HepG2 (cell line): Measurements from ENCODE around the gene SLC22A5.

Experiments used
- EHMT2 ChIP-seq: fragments of 200-600 bp; sonication (generic); IDR thresholded peaks from 2 replicates; pipeline ENCODE4 v1.7.0; 2017; ENCODE audit warnings: antibody characterized with exemption, low read depth, low read length, borderline replicate concordance
- MEF2D ChIP-seq: sonication (generic); formaldehyde crosslinking; IDR thresholded peaks from 2 replicates; pipeline ENCODE4 v1.5.1; 2020; ENCODE audit warnings: mild to moderate bottlenecking, missing genetic modification reagents
- RXRB ChIP-seq: IDR thresholded peaks from 2 replicates; pipeline ENCODE4 v1.6.1; 2016; ENCODE audit warnings: borderline replicate concordance, missing genetic modification reagents, missing compliant biosample characterization
- ZBTB20 ChIP-seq: sonication (generic); formaldehyde crosslinking; IDR thresholded peaks from 2 replicates; pipeline ENCODE4 v1.8.1; 2023; ENCODE audit warnings: missing genetic modification reagents, low read depth, mild to moderate bottlenecking, borderline replicate concordance
- ZNF607 ChIP-seq: sonication (generic); formaldehyde crosslinking; IDR thresholded peaks from 2 replicates; pipeline ENCODE4 v1.5.1; 2020; ENCODE audit warnings: missing genetic modification reagents, mild to moderate bottlenecking, borderline replicate concordance
- ZNF883 ChIP-seq: sonication (generic); formaldehyde crosslinking; IDR thresholded peaks from 2 replicates; pipeline ENCODE4 v1.5.1; 2020; ENCODE audit warnings: mild to moderate bottlenecking, missing genetic modification reagents; ENCODE audit errors: not compliant biosample characterization
- TF ChIP-seq, protein P1 (sequence below): sonication (generic); formaldehyde crosslinking; IDR thresholded peaks from 2 replicates; pipeline ENCODE4 v1.4.0; 2020; ENCODE audit warnings: mild to moderate bottlenecking, missing genetic modification reagents
- TF ChIP-seq, protein P2 (sequence below): sonication (generic); formaldehyde crosslinking; IDR thresholded peaks from 2 replicates; pipeline ENCODE4 v1.5.0; 2020; ENCODE audit warnings: mild to moderate bottlenecking, missing genetic modification reagents, moderate library complexity
- TF ChIP-seq, protein P3 (sequence below): sonication (generic); formaldehyde crosslinking; conservative IDR thresholded peaks from 2 replicates; pipeline ENCODE4 v1.4.0; 2020; ENCODE audit warnings: missing genetic modification reagents
- TF ChIP-seq, protein P4 (sequence below): fragments of 450-650 bp; IDR thresholded peaks from 2 replicates; pipeline ENCODE4 v1.6.1; 2016
- TF ChIP-seq, protein P5 (sequence below): sonication (generic); formaldehyde crosslinking; IDR thresholded peaks from 2 replicates; pipeline ENCODE4 v1.4.0; 2020; ENCODE audit warnings: low read depth, missing genetic modification reagents

DNA sequence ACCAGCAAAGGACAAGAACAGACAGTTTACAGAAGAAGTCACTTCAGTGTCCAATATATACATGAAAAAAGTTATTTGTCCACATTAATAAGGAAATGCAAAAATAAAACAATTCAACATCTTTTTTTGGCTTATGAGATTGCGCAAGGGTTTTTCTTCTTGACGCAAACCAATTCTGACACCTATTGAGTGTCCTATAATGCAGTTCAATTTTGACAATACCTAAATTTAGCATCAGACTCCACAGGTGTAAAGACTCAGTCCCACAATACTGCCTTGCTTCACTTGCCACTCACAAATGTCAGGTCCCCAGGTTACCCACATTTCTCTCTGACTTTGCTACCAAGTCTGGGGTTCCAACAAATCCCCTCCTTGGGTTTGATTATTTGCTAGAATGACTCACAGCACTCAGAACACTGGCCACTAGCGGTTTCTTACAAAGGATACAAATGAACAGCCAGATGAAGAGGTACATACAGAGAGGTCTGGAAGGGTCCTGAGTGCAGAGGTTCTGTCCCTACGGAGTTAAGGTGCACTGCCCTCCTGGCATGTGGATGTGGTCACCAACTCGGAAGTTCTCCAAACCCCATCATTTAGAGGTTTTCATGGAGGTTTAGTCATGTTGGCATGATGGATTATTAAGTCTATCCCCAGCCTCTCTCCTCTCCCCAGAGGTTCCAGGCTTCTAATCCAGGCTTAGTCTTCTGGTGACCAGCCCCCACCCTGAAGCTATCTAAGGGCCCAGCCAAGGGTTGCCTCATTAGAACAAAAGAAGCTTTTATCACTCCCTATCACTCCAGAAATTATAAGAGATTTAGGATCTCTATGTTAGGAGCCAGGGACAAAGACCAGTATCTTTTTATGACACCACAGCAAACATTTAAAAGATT lies 27.0 kb upstream of the SLC22A5 start:
- TF ChIP-seq, protein P1, sequence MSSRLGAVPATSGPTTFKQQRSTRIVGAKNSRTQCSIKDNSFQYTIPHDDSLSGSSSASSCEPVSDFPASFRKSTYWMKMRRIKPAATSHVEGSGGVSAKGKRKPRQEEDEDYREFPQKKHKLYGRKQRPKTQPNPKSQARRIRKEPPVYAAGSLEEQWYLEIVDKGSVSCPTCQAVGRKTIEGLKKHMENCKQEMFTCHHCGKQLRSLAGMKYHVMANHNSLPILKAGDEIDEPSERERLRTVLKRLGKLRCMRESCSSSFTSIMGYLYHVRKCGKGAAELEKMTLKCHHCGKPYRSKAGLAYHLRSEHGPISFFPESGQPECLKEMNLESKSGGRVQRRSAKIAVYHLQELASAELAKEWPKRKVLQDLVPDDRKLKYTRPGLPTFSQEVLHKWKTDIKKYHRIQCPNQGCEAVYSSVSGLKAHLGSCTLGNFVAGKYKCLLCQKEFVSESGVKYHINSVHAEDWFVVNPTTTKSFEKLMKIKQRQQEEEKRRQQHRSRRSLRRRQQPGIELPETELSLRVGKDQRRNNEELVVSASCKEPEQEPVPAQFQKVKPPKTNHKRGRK: no peak
- TF ChIP-seq ZBTB20 (CRISPR knock-in tag) (no peak), MEF2D (no peak), EHMT2 (no peak), RXRB (CRISPR knock-in tag) (no peak), ZNF883 (CRISPR knock-in tag) (no peak), ZNF607 (CRISPR knock-in tag) (no peak)
- TF ChIP-seq, protein P2, sequence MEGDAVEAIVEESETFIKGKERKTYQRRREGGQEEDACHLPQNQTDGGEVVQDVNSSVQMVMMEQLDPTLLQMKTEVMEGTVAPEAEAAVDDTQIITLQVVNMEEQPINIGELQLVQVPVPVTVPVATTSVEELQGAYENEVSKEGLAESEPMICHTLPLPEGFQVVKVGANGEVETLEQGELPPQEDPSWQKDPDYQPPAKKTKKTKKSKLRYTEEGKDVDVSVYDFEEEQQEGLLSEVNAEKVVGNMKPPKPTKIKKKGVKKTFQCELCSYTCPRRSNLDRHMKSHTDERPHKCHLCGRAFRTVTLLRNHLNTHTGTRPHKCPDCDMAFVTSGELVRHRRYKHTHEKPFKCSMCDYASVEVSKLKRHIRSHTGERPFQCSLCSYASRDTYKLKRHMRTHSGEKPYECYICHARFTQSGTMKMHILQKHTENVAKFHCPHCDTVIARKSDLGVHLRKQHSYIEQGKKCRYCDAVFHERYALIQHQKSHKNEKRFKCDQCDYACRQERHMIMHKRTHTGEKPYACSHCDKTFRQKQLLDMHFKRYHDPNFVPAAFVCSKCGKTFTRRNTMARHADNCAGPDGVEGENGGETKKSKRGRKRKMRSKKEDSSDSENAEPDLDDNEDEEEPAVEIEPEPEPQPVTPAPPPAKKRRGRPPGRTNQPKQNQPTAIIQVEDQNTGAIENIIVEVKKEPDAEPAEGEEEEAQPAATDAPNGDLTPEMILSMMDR (CRISPR knock-in tag): no peak
- TF ChIP-seq, protein P3, sequence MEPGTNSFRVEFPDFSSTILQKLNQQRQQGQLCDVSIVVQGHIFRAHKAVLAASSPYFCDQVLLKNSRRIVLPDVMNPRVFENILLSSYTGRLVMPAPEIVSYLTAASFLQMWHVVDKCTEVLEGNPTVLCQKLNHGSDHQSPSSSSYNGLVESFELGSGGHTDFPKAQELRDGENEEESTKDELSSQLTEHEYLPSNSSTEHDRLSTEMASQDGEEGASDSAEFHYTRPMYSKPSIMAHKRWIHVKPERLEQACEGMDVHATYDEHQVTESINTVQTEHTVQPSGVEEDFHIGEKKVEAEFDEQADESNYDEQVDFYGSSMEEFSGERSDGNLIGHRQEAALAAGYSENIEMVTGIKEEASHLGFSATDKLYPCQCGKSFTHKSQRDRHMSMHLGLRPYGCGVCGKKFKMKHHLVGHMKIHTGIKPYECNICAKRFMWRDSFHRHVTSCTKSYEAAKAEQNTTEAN (CRISPR knock-in tag): no peak
- TF ChIP-seq, protein P4, sequence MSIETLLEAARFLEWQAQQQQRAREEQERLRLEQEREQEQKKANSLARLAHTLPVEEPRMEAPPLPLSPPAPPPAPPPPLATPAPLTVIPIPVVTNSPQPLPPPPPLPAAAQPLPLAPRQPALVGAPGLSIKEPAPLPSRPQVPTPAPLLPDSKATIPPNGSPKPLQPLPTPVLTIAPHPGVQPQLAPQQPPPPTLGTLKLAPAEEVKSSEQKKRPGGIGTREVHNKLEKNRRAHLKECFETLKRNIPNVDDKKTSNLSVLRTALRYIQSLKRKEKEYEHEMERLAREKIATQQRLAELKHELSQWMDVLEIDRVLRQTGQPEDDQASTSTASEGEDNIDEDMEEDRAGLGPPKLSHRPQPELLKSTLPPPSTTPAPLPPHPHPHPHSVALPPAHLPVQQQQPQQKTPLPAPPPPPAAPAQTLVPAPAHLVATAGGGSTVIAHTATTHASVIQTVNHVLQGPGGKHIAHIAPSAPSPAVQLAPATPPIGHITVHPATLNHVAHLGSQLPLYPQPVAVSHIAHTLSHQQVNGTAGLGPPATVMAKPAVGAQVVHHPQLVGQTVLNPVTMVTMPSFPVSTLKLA: no peak
- TF ChIP-seq, protein P5, sequence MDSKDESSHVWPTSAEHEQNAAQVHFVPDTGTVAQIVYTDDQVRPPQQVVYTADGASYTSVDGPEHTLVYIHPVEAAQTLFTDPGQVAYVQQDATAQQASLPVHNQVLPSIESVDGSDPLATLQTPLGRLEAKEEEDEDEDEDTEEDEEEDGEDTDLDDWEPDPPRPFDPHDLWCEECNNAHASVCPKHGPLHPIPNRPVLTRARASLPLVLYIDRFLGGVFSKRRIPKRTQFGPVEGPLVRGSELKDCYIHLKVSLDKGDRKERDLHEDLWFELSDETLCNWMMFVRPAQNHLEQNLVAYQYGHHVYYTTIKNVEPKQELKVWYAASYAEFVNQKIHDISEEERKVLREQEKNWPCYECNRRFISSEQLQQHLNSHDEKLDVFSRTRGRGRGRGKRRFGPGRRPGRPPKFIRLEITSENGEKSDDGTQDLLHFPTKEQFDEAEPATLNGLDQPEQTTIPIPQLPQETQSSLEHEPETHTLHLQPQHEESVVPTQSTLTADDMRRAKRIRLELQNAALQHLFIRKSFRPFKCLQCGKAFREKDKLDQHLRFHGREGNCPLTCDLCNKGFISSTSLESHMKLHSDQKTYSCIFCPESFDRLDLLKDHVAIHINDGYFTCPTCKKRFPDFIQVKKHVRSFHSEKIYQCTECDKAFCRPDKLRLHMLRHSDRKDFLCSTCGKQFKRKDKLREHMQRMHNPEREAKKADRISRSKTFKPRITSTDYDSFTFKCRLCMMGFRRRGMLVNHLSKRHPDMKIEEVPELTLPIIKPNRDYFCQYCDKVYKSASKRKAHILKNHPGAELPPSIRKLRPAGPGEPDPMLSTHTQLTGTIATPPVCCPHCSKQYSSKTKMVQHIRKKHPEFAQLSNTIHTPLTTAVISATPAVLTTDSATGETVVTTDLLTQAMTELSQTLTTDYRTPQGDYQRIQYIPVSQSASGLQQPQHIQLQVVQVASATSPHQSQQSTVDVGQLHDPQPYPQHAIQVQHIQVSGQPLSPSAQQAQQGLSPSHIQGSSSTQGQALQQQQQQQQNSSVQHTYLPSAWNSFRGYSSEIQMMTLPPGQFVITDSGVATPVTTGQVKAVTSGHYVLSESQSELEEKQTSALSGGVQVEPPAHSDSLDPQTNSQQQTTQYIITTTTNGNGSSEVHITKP: no peak
